Activated CD8-positive, alpha-beta memory T cell treated with anti-CD3 and anti-CD28 coated beads, Interleukin-2, amount 50 U/mL, for 48 hours (primary cell): ENCODE results near the gene STAP2.
"Not testable (repeated sequence)": the region's sequence is repeated elsewhere in the genome, so short reads cannot be mapped to it uniquely, and the experiment has no call there.

Experiments
- DNase-seq: peaks from one replicate; pipeline ENCODE4 v3.0.0-alpha.2; 2020

STAP2 gene

DNA sequence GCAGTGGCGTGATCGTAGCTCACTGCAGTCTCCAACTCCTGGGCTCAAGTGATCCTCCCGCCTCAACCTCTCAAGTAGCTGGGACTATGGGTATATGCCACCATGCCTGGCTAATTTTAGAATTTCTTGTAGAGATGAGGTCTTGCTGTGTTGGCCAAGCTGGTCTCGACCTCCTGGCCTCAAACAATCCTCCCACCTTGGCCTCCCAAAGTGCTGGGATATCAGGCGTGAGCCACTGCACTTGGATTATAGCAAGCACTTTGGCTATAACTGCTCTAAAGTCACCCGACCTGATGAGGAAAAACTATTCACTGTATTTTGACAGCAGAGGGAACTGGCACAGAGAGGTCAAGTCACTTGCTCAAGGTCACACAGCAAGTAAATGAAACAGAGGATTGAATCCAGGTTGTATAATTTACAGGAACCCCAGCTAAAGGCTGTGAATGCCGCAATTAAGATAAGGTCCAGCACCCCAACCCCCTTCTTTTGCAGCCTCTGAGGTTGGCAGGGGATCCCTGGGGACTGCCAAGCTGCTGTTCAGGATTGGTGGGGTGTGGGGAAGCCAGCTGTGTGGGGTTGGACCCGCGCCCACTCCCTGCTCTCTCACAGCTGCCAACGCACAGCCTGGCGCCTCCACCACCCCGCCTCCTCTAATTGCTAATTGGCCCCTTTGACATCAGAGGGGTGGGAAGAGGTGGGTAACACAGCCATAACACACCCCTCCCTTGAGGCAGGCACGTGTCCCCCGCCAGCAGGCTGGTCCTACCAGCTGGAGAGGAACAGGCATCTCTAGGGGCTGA is 42.5 kb downstream of the STAP2 start:
- no peak for DNase-seq

DNA sequence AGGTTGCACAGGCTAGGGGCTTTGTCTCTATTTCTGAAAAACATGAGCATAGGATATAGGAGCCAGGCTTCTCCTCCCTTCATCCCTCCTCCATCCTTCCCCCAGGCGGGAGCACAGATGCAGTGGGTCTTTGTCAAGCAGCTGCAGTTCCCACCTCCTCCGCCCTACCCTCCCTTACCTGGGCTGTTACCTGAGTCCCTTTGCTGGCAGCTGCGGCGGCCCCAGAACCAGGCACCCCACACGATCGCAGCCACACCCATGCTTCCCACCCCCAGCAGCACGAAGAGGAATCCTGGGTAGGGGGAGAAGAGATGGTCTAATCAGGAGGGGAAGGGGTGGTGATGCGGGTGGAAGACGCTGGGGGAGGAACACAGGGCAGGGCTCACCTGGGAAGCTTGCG is 44.2 kb downstream of the STAP2 start:
- no peak for DNase-seq

DNA sequence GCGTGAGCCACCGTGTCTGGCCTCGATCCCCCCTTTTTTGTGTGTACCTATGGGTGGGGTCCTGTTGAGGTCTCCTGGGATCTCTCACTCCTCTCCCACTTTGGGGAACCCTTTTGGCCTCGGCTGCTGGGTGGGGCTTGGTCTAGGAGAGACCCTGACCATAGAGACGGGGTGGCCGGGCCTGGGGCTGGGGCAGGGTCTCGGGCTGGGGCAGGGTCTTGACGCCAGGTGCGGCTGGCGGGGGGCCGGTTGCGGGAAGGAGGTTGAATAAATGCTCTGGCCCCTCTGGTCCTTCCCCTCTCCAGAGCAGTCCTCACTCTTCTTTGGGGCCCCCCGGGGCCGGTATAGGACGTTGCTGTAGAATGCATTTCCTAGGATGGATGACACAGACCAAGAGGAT is 46.1 kb downstream of the STAP2 start:
- no peak for DNase-seq

DNA sequence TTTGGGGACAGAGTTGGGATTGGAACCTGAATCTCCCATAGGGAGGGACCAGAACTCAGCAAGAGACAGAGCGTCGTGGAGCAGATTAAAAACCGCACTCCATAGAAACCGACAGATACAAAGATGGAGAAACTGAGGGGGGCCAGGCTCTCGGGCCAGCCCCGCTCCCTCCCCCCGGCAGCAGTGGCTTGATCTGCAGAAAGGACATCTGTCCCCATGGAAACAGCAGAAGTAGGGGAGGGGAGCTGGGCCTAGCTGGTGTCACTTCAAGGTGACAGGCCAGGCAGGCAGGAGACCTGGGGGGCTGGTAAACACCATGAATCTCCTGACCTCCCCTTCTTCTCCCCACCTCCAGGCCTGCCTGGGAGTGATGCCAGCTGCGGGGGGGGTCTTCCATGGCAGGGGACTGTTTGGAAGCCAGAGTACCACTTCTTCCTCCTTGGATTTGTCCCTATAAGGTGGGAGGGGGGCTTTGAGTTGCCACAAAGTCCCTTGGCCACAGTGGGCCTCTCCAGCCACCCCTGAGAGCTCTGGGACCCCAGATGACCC is 47.4 kb downstream of the STAP2 start:
- no peak for DNase-seq

DNA sequence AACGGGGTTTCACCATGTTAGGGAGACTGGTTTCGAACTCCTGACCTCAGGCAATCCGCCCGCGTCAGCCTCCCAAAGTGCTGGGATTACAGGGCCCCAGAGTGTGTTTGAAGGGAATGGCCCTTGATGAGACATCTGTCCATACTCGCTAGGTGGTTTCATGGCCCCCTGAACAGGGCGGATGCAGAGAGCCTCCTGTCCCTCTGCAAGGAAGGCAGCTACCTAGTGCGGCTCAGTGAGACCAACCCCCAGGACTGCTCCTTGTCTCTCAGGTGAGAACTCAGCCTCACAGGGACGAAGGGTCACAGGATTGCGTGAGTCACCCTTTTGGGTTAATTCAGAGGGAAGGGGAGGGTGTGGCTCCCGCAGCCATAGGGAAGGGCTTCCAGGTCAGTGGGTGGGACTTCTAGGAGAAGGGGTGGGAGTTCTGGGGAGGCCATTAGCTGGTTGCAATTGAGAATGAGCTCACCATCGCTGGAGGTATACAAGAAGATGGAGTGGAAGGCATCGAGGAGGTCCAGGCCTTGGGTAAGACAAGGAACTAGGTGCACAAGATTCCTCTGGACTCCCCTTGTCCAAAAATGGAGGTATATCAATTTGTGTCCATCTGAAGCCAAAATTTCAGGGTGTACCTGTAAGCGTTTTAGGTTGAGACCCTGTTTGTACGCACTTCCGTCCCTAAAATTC is 50.4 kb downstream of the STAP2 start:
- no peak for DNase-seq

DNA sequence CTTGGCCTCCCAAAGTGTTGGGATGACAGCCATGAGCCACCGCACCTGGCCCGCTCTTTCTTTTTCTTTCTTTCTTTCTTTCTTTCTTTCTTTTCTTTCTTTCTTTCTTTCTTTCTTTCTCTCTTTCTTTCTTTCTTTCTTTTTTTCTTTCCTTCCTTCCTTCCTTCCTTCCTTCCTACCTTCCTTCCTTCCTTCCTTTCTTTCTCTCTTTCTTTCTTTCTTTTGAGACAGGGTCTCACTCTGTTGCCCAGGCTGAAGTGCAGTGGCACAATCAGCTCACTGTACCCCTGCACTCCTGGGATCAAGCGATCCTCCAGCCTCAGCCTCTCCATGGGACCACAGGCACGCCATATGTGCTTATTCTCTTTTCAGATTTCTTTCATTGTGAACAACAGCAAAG is 52.5 kb downstream of the STAP2 start:
- not testable (repeated sequence) for DNase-seq

DNA sequence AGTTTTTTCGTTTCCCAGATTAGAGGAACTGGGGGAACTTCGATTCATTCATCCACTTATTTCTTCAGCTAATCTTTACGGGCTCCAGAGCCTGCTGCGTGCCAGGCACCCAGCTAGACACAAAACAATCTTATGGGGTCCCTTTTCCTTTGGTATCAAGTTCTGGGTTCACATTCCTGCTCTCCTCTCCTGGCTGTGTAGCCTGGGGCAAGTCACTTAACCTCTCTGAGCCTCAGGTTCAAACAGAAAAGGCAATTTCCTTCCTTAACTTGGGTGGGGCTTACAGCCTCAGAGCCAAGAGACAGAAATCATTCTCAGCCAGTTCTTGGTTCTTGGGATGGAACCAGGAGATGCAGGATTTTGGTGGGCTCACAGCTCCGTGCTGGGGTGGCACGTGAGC is 53.7 kb downstream of the STAP2 start:
- no peak for DNase-seq

DNA sequence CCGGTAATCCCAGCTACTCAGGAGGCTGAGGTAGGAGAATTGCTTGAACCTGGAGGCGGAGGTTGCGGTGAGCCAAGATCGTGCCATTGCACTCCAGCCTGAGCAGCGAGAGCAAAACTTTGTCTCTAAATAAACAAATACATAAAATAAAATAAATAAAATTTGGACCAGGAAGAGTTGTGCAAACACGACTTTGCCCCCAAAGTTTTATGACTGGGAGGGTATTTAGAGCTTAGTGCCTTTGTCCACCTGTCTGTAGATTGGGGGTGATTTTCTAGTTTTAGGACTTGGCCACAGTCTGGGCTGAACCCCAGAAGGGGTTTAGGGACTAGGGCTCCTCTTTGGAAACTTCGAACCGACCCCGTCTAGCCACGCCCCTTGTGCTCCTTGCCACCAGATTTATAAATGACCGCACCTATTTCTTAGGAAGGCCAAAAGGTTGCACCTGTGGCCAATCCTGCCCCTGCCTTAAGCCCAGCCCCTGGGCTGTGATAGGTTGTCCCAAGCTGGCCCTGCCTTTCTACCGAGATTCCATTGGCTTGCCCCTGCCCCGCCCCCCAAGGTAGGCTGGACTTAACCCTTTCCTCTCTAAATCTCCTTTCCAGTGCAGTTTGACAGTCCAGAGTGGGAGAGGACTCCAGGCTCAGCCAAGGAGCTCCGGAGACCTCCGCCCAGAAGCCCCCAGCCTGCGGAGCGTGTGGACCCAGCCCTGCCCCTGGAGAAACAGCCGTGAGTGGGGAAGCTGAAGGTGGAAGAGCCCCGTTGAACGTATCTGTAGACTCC is 54.3 kb downstream of the STAP2 start:
- no peak for DNase-seq

DNA sequence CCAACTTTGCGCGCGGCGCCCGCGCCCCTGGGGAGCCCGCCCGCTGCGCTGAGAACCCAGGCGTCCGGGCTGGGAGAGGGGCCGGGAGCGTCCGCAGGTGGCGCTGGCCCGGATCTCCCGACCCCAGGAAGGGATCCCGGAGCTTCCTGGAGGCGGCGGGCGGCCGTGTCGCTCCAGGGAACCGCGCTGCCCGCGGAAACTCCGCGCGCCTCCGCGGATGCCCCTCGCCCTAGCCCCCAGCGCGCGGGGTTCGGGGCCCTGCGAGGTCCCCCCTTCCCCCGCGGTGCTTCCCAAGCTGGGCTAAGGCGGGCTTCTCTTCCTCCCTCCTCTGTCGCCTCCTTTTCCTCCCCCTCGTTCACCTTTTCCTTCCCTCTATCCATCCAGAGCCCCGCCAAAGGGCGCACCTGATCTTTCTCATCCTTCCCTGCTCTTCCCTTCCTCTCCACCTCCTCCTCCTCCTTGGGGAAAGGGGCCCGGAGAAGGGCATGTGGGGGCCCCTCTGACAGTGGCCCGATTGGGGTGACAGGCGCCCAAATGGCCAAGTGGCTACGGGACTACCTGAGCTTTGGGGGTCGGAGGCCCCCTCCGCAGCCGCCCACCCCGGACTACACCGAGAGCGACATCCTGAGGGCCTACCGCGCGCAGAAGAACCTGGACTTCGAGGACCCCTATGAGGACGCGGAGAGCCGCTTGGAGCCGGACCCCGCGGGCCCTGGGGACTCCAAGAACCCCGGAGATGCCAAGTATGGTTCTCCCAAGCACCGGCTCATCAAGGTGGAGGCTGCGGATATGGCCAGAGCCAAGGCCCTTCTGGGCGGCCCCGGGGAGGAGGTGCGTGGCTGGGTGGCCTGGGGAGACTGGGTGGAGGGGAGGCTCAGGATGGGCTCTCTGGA is 58.9 kb downstream of the STAP2 start:
- DNase-seq: no peak

DNA sequence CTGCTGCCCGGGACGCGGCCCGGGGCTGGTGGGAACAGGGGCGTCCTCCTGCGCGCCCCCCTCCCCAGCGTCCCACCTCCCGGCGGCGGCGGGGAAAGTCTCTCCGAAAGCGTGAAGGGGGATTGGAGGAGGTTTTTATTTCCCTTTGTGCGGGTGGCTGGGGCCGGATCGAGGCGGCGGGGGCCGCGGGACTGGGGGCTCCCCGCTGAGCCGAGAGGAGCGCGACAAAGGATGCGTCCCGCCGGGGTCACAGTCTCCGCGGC is 59.4 kb downstream of the STAP2 start:
- DNase-seq: no peak

DNA sequence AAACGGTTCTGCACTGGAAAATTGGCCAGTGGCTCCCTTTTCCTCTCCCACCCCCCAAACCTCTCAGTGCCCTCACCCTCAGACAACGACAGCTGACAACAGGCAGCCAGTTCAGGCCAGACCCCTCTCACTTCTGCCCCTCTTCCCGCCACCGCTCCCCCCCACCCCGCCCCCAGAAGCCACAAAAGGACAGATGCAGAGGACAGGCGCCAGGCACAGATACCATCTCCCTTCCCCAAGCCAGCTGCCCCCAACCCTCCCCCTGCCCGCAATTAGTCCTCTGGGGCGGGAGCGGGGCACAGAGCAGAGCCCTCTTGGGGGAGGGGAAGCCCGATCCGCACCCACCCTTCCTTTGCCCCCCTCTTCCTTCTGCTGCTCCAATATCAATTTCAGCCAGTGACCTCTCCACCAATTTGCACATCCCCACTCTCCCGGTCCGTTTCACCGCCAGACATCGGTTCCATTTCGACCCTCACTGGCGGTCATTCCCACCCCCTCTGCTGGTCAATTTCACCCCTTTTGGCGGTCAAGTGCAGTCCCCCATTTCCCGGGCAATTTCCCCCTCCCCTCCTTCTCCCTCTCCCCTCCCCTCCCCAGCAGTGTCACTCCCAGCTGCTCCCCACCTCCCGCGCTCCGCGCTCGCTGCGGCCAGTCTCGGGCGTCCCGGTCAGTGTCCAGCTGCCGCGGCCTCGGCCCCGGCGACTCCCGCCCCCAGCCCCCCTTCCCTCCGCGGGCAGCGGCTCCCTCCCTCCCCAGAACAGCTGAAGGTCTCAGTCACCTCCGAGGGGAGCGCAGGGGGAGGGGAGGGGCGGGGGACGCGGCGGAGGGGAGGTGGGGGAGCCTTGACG is 60.0 kb downstream of the STAP2 start, which contains the start of gene SHD:
Gene SHD (plus strand): TSS at position 848 of the 848 bp plus-strand sequence. CDS start 798 bp downstream, outside the sequence.
- no peak for DNase-seq

DNA sequence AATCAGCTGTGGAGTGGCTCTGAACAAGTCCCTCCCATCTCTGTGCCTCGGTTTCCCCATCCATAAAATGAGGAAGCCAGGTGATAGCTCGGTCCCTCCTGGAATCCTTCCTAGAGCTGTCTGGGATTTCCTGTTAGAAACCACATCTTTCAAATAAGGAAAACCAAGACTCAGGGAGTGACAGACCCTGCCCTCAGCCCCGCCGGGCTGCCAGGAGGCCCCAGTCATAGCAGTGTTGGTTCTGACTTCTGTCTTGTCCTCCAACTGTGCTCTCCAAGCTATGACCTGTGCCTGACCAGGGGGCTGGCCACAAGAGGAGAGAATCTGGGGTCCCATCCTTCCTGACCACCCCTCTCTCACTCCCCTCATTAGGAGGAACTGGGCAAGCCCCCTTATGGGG is 60.6 kb downstream of the STAP2 start:
- DNase-seq: no peak

DNA sequence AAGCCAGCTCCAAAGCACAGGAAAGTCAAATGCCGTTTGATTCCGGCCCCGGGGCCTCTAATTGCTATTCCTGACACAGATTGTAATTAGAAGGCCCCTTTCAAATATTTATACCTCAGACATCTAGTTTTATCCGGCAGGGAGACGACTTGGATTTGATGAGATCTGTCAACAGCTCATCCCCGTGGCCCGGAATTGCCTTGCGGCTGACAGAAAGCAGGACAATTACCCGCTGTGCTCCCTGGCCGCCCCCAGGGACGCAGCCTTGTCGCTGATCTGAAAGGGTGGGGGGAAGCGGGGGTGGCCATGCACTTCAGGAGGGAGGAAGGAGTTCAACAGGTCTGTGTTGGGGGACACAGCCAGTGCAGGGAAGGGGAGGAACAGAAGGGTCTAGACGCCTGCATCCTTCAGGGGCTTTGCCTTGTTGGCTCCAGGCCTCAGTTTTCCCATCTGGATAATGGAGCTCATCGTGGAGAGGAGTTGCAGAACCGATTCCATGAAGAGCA is 61.4 kb downstream of the STAP2 start:
- DNase-seq: no peak

DNA sequence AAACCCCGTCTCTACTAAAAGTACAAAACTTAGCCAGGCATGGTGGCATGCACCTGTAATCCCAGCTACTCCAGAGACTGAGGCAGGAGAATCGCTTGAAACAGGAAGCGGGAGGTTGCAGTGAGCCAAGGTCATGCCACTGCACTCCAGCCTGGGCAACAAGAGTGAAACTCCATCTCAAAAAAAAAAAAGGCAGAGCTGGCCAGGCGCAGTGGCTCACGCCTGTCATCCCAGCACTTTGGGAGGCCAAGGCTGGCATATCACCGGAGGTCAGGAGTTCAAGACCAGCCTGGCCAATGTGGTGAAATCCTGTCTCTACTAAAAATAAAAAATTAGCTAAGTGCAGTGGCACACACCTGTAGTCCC is 64.3 kb downstream of the STAP2 start:
- DNase-seq: not testable (repeated sequence)
